ENCODE measurements around the gene ARID3A.

DNA sequence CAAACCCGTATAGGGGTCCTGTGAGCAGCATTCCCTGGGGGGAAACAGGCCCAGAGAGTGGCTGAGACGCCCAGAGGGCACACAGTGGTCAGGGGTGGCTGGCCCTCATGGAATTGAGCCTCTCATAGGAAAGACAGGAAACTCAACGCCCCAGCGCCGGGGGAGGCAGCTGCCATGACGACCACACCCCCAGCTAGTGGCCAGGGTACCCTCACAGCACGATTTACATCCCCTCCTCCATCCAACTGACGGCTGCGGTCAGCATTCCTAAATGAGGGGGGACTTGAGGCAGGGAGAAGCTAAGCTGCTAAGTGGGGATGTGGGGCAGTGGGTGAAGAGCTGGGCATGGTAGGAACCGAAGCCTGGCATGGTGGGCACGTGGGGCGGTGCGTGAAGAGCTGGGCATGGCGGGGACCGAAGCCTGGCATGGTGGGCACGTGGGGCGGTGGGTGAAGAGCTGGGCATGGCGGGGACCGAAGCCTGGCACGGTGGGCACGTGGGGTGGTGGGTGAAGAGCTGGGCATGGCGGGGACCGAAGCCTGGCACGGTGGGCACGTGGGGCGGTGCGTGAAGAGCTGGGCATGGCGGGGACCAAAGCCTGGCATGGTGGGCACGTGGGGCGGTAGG is 42.9 kb upstream of the ARID3A start:
- TF ChIP-seq, protein P1, sequence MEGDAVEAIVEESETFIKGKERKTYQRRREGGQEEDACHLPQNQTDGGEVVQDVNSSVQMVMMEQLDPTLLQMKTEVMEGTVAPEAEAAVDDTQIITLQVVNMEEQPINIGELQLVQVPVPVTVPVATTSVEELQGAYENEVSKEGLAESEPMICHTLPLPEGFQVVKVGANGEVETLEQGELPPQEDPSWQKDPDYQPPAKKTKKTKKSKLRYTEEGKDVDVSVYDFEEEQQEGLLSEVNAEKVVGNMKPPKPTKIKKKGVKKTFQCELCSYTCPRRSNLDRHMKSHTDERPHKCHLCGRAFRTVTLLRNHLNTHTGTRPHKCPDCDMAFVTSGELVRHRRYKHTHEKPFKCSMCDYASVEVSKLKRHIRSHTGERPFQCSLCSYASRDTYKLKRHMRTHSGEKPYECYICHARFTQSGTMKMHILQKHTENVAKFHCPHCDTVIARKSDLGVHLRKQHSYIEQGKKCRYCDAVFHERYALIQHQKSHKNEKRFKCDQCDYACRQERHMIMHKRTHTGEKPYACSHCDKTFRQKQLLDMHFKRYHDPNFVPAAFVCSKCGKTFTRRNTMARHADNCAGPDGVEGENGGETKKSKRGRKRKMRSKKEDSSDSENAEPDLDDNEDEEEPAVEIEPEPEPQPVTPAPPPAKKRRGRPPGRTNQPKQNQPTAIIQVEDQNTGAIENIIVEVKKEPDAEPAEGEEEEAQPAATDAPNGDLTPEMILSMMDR (IDR thresholded peaks at IDR 0.05; ENCODE audit: insufficient read depth, low read length, poor library complexity, severe bottlenecking) = no peak
- TF ChIP-seq EZH2phosphoT487 (conservative IDR thresholded peaks at IDR 0.05; ENCODE audit: low read length) = no peak
